GM13977 (cell line): ENCODE results near the gene KCNIP1.

ENCODE experiments used
- DNase-seq: peaks from one replicate; pipeline ENCODE4 v3.0.0; 2012; ENCODE audit warnings: low spot score
- CTCF ChIP-seq: IDR thresholded peaks from 2 replicates; pipeline ENCODE4 v1.5.1; 2012; ENCODE audit warnings: mild to moderate bottlenecking, control low read depth; ENCODE audit not compliant: insufficient read depth; ENCODE audit errors: extremely low read depth, missing control alignments
- in situ Hi-C: fragments of 300-500 bp; cut with MboI; formaldehyde crosslinking; loops from one replicate; pipeline ENCODE4 v1.12.0; 2022; ENCODE audit warnings: low sequenced_read_pairs, low pct_unique_long_range_greater_than_20kb, mixed read lengths, inconsistent platforms; ENCODE audit not compliant: unreplicated experiment

Gene KCNIP1

GRCh38 chr5:170520372-170520771 is 16.6 kb downstream of the KCNIP1 start:
- no peak for DNase-seq
- TF ChIP-seq CTCF = no peak
- in situ Hi-C loops = no loop called here

GRCh38 chr5:170522211-170523141 is 18.7 kb downstream of the KCNIP1 start:
- no peak for DNase-seq
- in situ Hi-C loops = no loop called here
- TF ChIP-seq CTCF = no peak

- in situ Hi-C loops = no loop called here
- DNase-seq = no peak
These were observed 19.3 kb downstream of the KCNIP1 start for GRCh38 chr5:170523142-170523551.

GRCh38 chr5:170523830-170524229 is 20.0 kb downstream of the KCNIP1 start:
- no peak for TF ChIP-seq CTCF
- in situ Hi-C loops = no loop called here
- DNase-seq = no peak

More at GRCh38 chr5:170523142-170523551, 19.3 kb downstream of the KCNIP1 start:
- no peak for TF ChIP-seq CTCF

GRCh38 chr5:170524576-170524975 is 20.8 kb downstream of the KCNIP1 start:
- DNase-seq = no peak
- in situ Hi-C loops = no loop called here
- no peak for TF ChIP-seq CTCF

GRCh38 chr5:170525470-170526211 is 21.8 kb downstream of the KCNIP1 start:
- DNase-seq = no peak
- TF ChIP-seq CTCF = no peak
- in situ Hi-C loops = no loop called here
